ENCODE results near the gene USP6NL. TPM values are rescaled to one million over a fixed set of nuclear protein-coding genes. Genes with fewer than 3 reads are reported as not detected.
"Not testable (repeated sequence)": the region's sequence is repeated elsewhere in the genome, so short reads cannot be mapped to it uniquely, and the experiment has no call there.

The USP6NL gene
- total RNA-seq, 1 experiment from 2014 or later = 21.4 TPM

DNA sequence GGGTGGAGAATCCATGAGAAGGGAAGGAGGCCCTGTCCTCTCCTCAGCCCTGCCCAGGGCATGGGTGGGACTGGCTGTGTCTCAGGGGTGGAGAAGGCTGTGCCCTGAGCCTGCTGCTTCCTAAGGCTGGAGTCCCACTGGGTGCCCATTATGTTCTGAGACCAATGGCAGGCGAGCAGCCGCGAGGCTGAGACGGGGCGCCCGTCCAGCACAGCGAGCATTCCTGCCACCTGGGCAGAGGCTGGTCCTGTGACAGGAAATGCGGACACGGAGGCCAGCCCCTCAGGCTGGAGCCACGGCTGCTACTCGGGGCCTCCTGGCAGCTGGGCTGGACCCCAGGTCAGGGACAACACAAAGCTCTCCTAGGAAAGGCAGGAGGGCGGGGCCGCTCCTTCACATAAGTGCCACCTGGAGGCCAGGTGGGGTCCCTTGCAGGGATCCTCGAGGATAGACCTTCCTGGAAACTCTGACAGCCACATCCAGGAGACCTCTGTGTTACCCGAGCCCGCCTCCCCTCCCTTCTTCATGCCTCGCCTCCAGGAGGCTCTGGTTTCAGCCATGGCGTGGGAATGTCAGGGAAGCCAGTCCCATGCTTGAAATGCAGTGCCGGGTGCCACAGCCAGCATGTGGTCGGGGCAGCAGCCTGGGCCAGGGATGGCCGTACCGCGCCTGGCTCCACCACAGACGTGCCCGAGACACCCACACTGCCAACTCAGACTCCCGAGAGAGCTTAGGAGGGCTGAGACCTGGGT lies 173.9 kb downstream of the USP6NL start:
- Mint-ChIP-seq H3K9me3 (no peaks in the 10 kb centered on the region), H3K4me1 (peaks cover 62% of the 10 kb centered on the region), H3K27ac (no peak overlapping the region), H3K4me3 (no peak overlapping the region), H3K27me3 (ENCODE audit: low read depth) (peaks cover 2% of the 10 kb centered on the region; the same call in 1 of the 2 replicates), H3K36me3 (no peaks in the 10 kb centered on the region)
- peak; percentile 54; the same call in 1 of the 2 replicates for TF ChIP-seq TEAD1 (CRISPR knock-in tag; IDR thresholded peaks at IDR 0.05)
- TF ChIP-seq ZBTB21 (CRISPR knock-in tag; IDR thresholded peaks at IDR 0.05; ENCODE audit: borderline replicate concordance) = 0 out of 2 replicates have a peak, but pooled peaks have one; percentile 34
- TF ChIP-seq HMGA2 (CRISPR knock-in tag; IDR thresholded peaks at IDR 0.05) = no peak
- no peak for TF ChIP-seq JAZF1 (CRISPR knock-in tag; IDR thresholded peaks at IDR 0.05)
- TF ChIP-seq SP1 (CRISPR knock-in tag; conservative IDR thresholded peaks at IDR 0.05) = peak; percentile 56
- TF ChIP-seq ZNF423 (CRISPR knock-in tag; IDR thresholded peaks at IDR 0.05) = peak; percentile 92
- 0 out of 2 replicates have a peak, but pooled peaks have one; percentile 22 for TF ChIP-seq ZNF671 (CRISPR knock-in tag; IDR thresholded peaks at IDR 0.05)
- ChIA-PET POLR2A (no interaction called here), CTCF (interaction anchor here (0.6 to 3.1 kb wide), 7 partner anchors 10 to 320 kb away, joined by 3 to 26 read pairs (median 3); no protein-coding TSS in a partner anchor)
- DNase-seq (ENCODE audit: low spot score) = peak; percentile 62
- peak; percentile 78 for ATAC-seq

DNA sequence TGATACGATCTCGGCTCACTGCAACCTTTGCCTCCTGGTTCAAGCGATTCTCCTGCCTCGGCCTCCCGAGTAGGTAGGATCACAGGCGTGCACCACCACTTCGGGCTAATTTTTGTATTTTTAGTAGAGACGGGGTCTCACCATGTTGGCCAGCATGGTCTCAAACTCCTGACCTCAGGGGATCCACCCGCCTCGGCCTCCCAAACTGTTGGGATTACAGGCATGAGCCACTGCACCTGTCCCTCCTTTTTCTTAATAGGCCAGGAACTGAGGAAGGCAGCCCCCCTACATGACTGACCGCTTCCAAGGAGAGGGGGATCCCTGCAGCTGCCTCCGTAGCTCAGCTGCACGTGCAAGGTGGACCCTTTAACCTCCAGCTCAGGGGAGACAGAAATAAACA lies 175.0 kb downstream of the USP6NL start:
- CTCF ChIA-PET = interaction anchor here (1.2 to 3.1 kb wide), 4 partner anchors 12 to 37 kb away, joined by 3 to 26 read pairs (median 7); no protein-coding TSS in a partner anchor

DNA sequence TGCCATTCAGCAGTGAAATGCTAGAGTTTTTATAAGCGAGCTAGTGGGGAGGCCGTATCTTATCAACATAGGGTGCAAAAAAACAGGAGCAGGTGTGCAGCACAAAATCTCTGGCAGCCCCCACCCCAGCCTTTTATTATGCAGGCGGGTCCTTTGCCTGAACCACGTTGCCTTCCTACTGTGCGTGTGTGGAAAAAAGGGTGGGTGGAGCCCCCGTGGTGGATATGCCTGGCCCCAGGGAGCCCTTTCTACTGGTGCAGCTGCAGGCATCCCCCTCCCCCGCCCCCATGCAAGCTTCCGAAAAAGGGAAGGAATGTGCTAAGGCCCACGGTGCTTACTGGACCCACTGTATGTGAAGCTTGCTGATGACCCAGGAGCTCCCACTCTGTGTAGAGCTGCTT lies 175.9 kb downstream of the USP6NL start:
- ChIA-PET POLR2A (interaction anchor here (0.6 kb wide), 2 partner anchors 11 to 580 kb away, joined by 3 read pairs; no protein-coding TSS in a partner anchor), CTCF (interaction anchor here (0.6 to 3.1 kb wide), 10 partner anchors 9 to 322 kb away, joined by 3 to 26 read pairs (median 4); no protein-coding TSS in a partner anchor)
- Mint-ChIP-seq H3K27me3 (ENCODE audit: low read depth) (no peaks in the 10 kb centered on the region; the same call in 1 of the 2 replicates), H3K9me3 (no peaks in the 10 kb centered on the region), H3K27ac (peak overlapping the region; percentile 86; the same call in 1 of the 2 replicates), H3K36me3 (no peaks in the 10 kb centered on the region), H3K4me3 (no peak overlapping the region), H3K4me1 (peaks cover 72% of the 10 kb centered on the region)
- DNase-seq (ENCODE audit: low spot score) (peak; percentile 36), ATAC-seq (no peak; the same call in 1 of the 2 replicates)
- TF ChIP-seq ZNF423 (CRISPR knock-in tag; IDR thresholded peaks at IDR 0.05) = peak; percentile 85
- TF ChIP-seq, protein P1, sequence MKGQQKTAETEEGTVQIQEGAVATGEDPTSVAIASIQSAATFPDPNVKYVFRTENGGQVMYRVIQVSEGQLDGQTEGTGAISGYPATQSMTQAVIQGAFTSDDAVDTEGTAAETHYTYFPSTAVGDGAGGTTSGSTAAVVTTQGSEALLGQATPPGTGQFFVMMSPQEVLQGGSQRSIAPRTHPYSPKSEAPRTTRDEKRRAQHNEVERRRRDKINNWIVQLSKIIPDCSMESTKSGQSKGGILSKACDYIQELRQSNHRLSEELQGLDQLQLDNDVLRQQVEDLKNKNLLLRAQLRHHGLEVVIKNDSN (CRISPR knock-in tag; IDR thresholded peaks at IDR 0.05) = no peak

More for the DNA sequence above, 175.0 kb downstream of the USP6NL start:
- POLR2A ChIA-PET; H3K36me3 Mint-ChIP-seq; ATAC-seq; DNase-seq (ENCODE audit: low spot score); H3K9me3 Mint-ChIP-seq; H3K27me3 Mint-ChIP-seq (ENCODE audit: low read depth); H3K4me3 Mint-ChIP-seq; H3K27ac Mint-ChIP-seq: not testable (repeated sequence)
- peaks cover 71% of the 10 kb centered on the region for H3K4me1 Mint-ChIP-seq

DNA sequence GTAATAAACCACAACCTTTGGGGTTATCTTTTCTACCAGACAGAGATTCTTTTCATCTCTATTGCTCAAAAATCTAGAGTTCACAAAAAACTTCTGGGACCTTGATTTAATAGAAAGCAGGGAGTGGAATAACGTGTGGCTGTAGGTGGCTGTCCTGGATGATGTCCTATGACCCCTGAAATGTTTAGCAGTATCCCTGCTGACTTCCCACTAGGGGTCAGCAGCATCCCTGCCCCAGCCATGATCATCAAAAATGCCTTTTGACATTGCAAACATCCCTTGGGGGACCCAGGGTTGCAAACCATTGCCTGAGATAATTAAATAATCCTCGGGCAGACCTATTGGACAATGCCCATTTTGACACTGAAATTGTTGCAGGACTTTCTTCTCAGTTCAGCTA lies 177.1 kb downstream of the USP6NL start:
- Mint-ChIP-seq H3K9me3 (peaks cover 8% of the 10 kb centered on the region), H3K36me3 (peaks cover 6% of the 10 kb centered on the region), H3K27me3 (ENCODE audit: low read depth) (no peaks in the 10 kb centered on the region; the same call in 1 of the 2 replicates), H3K4me3 (no peak overlapping the region), H3K4me1 (peaks cover 66% of the 10 kb centered on the region), H3K27ac (no peak overlapping the region)
- ChIA-PET CTCF (interaction anchor here (0.8 to 2.4 kb wide), 3 partner anchors 10 to 49 kb away, joined by 3 to 8 read pairs (median 4); no protein-coding TSS in a partner anchor), POLR2A (interaction anchor here (0.5 kb wide), 1 partner anchor 879 kb away, joined by 3 read pairs; no protein-coding TSS in a partner anchor)
- DNase-seq (ENCODE audit: low spot score) (peak; percentile 44), ATAC-seq (peak; percentile 52)
- TF ChIP-seq, protein P2, sequence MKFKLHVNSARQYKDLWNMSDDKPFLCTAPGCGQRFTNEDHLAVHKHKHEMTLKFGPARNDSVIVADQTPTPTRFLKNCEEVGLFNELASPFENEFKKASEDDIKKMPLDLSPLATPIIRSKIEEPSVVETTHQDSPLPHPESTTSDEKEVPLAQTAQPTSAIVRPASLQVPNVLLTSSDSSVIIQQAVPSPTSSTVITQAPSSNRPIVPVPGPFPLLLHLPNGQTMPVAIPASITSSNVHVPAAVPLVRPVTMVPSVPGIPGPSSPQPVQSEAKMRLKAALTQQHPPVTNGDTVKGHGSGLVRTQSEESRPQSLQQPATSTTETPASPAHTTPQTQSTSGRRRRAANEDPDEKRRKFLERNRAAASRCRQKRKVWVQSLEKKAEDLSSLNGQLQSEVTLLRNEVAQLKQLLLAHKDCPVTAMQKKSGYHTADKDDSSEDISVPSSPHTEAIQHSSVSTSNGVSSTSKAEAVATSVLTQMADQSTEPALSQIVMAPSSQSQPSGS (CRISPR knock-in tag; IDR thresholded peaks at IDR 0.05; ENCODE audit: borderline replicate concordance, low read depth) = no peak
- TF ChIP-seq, protein P3, sequence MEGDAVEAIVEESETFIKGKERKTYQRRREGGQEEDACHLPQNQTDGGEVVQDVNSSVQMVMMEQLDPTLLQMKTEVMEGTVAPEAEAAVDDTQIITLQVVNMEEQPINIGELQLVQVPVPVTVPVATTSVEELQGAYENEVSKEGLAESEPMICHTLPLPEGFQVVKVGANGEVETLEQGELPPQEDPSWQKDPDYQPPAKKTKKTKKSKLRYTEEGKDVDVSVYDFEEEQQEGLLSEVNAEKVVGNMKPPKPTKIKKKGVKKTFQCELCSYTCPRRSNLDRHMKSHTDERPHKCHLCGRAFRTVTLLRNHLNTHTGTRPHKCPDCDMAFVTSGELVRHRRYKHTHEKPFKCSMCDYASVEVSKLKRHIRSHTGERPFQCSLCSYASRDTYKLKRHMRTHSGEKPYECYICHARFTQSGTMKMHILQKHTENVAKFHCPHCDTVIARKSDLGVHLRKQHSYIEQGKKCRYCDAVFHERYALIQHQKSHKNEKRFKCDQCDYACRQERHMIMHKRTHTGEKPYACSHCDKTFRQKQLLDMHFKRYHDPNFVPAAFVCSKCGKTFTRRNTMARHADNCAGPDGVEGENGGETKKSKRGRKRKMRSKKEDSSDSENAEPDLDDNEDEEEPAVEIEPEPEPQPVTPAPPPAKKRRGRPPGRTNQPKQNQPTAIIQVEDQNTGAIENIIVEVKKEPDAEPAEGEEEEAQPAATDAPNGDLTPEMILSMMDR (IDR thresholded peaks at IDR 0.05) = peak; percentile 15; the same call in 1 of the 2 replicates
